DND-41 (cell line): ENCODE data around the gene RORB.
A peak's percentile ranks its signal among the peaks of the same experiment; 100 is the strongest.

ENCODE experiments used
- ATAC-seq: fragments of 200-7000 bp; cut with Tn5 transposase; 3 replicates; pipeline ENCODE4 v1.9.1; 2021; ENCODE audit warnings: low read depth; ENCODE audit not compliant: insufficient read depth
- DNase-seq: peaks from one replicate; pipeline ENCODE4 v3.0.0-alpha.2; 2020
- H2AFZ ChIP-seq: 2 replicates; pipeline ENCODE4 v1.6.0; 2012; ENCODE audit warnings: low read depth, low read length
- H3K27ac ChIP-seq: 2 replicates; pipeline ENCODE4 v1.5.1; 2012; ENCODE audit warnings: low read length, inconsistent platforms
- H3K27me3 ChIP-seq: fragments of 200-600 bp; sonication (generic); 2 replicates; pipeline ENCODE4 v1.6.0; 2012; ENCODE audit warnings: low read length, mild to moderate bottlenecking, inconsistent platforms; ENCODE audit not compliant: insufficient read depth, poor library complexity
- H3K36me3 ChIP-seq: 2 replicates; pipeline ENCODE4 v1.5.1; 2012; ENCODE audit warnings: low read length, inconsistent platforms; ENCODE audit not compliant: insufficient read depth
- H3K4me1 ChIP-seq: 2 replicates; pipeline ENCODE4 v1.5.1; 2012; ENCODE audit warnings: mild to moderate bottlenecking, low read length; ENCODE audit not compliant: insufficient read depth
- H3K4me2 ChIP-seq: 2 replicates; pipeline ENCODE4 v1.6.0; 2012; ENCODE audit warnings: mild to moderate bottlenecking, moderate library complexity, low read length, inconsistent platforms; ENCODE audit not compliant: insufficient read depth
- H3K4me3 ChIP-seq, 2 experiments: fragments of 200-600 bp in 1 of 2; shearing (Covaris generic) in 1 of 2; 2 replicates each; pipeline ENCODE4 v1.5.1; 2012 to 2016; ENCODE audit warnings: inconsistent platforms in 2 of 2, low read length in 2 of 2, mild to moderate bottlenecking in 2 of 2, low read depth in 1 of 2, moderate library complexity in 1 of 2
- H3K79me2 ChIP-seq: 2 replicates; pipeline ENCODE4 v1.6.0; 2012; ENCODE audit warnings: low read length, inconsistent platforms; ENCODE audit not compliant: insufficient read depth
- H3K9ac ChIP-seq: 2 replicates; pipeline ENCODE4 v1.6.0; 2012; ENCODE audit warnings: low read depth, mild to moderate bottlenecking, inconsistent platforms, low read length, moderate library complexity
- H3K9me3 ChIP-seq: 2 replicates; pipeline ENCODE4 v1.5.1; 2012; ENCODE audit warnings: low read length, moderate library complexity, mild to moderate bottlenecking, inconsistent platforms; ENCODE audit not compliant: insufficient read depth, severe bottlenecking
- H4K20me1 ChIP-seq: 2 replicates; pipeline ENCODE4 v1.6.0; 2012; ENCODE audit warnings: low read length; ENCODE audit not compliant: insufficient read depth
- CTCF ChIP-seq: IDR thresholded peaks from 2 replicates; pipeline ENCODE4 v1.5.1; 2012; ENCODE audit warnings: borderline replicate concordance, low read length, moderate library complexity, mild to moderate bottlenecking; ENCODE audit not compliant: poor library complexity, severe bottlenecking; ENCODE audit errors: extremely low read depth
- EZH2 ChIP-seq: IDR thresholded peaks from 3 replicates; pipeline ENCODE4 v1.6.1; 2012; ENCODE audit warnings: borderline replicate concordance, low read depth, mild to moderate bottlenecking, moderate library complexity, low read length, inconsistent platforms; ENCODE audit not compliant: severe bottlenecking

RORB gene

GRCh38 chr9:74598874-74599273 is 101.7 kb downstream of the RORB start:
- Histone ChIP-seq H4K20me1 (peaks cover 19% of the 10 kb centered on the region; the same call in 1 of the 2 replicates), H3K79me2 (peaks cover 86% of the 10 kb centered on the region), H3K4me2 (no peak overlapping the region), H3K36me3 (peaks cover 13% of the 10 kb centered on the region; the same call in 1 of the 2 replicates), H3K9ac (no peak overlapping the region), H2AFZ (no peak overlapping the region), H3K4me1 (no peaks in the 10 kb centered on the region), H3K27ac (no peak overlapping the region), H3K4me3 (no peak overlapping the region), H3K27me3 (no peaks in the 10 kb centered on the region), H3K9me3 (no peaks in the 10 kb centered on the region)
- TF ChIP-seq CTCF (no peak), EZH2 (no peak)
- DNase-seq, result no peak
- no peak for ATAC-seq

- Histone ChIP-seq H2AFZ (no peak overlapping the region), H4K20me1 (peaks cover 8% of the 10 kb centered on the region; the same call in 1 of the 2 replicates), H3K79me2 (peaks cover 96% of the 10 kb centered on the region), H3K4me2 (no peak overlapping the region), H3K36me3 (peaks cover 8% of the 10 kb centered on the region), H3K27me3 (no peaks in the 10 kb centered on the region), H3K27ac (no peak overlapping the region), H3K4me3 (no peak overlapping the region), H3K4me1 (no peaks in the 10 kb centered on the region), H3K9me3 (no peaks in the 10 kb centered on the region), H3K9ac (no peak overlapping the region)
- DNase-seq (no peak), ATAC-seq (no peak)
- TF ChIP-seq EZH2 (no peak), CTCF (peak; percentile 41)
Measured at GRCh38 chr9:74609671-74610405, 112.7 kb downstream of the RORB start.

- H3K9me3 ChIP-seq, result no peaks in the 10 kb centered on the region
- no peak overlapping the region for H3K27ac ChIP-seq
- no peak for DNase-seq
- no peaks in the 10 kb centered on the region for H3K4me1 ChIP-seq
- peaks cover 8% of the 10 kb centered on the region for H3K36me3 ChIP-seq
- H3K4me2 ChIP-seq, result no peak overlapping the region
- peaks cover 11% of the 10 kb centered on the region; the same call in 1 of the 2 replicates for H4K20me1 ChIP-seq
- TF ChIP-seq EZH2 (no peak), CTCF (no peak)
- H3K9ac ChIP-seq, result no peak overlapping the region
- H3K79me2 ChIP-seq, result peaks cover 95% of the 10 kb centered on the region
- H2AFZ ChIP-seq, result no peak overlapping the region
- no peak overlapping the region for H3K4me3 ChIP-seq
- no peak for ATAC-seq
- H3K27me3 ChIP-seq, result no peaks in the 10 kb centered on the region
Measured at GRCh38 chr9:74610523-74611061, 113.5 kb downstream of the RORB start.
